ENCODE data around the gene PRR22. TPM values are rescaled to one million over a fixed set of nuclear protein-coding genes. Genes with fewer than 3 reads are reported as not detected.
A peak's percentile ranks its signal among the peaks of the same experiment; 100 is the strongest.

Gene PRR22
- total and polyA plus RNA-seq, 9 of the 15 experiments (the other 6 are each of a cell fraction or from before 2014, with no cell fraction given), result 0.03 to 12.0 (median 2.0) TPM; not detected in 1

DNA sequence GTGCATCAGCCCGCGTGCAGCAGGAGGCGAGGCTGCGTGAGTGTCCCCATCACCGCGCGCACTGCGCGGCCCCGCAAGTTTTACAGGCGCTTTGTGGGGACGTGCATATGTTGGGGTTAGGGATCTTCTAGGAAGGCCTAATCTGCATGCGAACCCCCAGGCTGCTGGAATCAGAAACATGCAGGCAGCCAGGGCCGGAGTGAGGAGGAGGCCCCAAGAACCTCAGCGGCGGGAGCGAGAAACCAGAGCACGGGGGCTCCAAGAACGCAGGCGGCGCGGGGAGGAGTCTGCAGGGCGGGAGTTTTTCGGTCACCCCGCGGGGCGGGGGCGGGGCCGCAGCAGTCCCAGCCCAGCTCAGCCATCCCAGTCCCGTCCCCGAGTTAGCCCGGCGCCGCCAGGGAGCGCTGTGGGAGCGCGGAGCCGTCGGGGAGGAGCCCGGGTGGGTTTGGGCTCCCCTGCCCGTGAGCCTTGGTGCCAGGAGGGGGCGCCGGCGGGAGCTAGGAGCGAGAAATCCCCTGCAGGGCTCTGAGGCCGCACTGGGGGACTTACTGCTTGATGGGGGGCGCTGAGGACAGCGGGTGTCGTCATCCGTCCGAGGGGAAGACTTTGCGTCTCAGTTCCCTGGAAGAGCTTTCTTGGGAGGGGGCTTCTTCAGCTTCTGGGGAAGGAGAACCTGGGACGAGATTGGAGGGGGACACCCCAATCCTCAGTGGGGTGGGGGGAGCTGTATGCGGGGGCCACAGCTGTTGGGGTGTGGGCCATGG, 19.4 kb upstream of the PRR22 start (continued):
- TF ChIP-seq MYBL2 (IDR thresholded peaks at IDR 0.05; ENCODE audit: low read depth), result no peak
- peak; percentile 83; the same call in 1 of the 2 replicates for TF ChIP-seq MYBL2 (CRISPR knock-in tag; IDR thresholded peaks at IDR 0.05; ENCODE audit: borderline replicate concordance)
- TF ChIP-seq TFAM (CRISPR knock-in tag; conservative IDR thresholded peaks at IDR 0.05), result no peak
- TF ChIP-seq, protein P1, sequence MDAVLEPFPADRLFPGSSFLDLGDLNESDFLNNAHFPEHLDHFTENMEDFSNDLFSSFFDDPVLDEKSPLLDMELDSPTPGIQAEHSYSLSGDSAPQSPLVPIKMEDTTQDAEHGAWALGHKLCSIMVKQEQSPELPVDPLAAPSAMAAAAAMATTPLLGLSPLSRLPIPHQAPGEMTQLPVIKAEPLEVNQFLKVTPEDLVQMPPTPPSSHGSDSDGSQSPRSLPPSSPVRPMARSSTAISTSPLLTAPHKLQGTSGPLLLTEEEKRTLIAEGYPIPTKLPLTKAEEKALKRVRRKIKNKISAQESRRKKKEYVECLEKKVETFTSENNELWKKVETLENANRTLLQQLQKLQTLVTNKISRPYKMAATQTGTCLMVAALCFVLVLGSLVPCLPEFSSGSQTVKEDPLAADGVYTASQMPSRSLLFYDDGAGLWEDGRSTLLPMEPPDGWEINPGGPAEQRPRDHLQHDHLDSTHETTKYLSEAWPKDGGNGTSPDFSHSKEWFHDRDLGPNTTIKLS (IDR thresholded peaks at IDR 0.05; ENCODE audit: borderline replicate concordance, low read depth), result peak; percentile 75; the same call in 1 of the 2 replicates
- TF ChIP-seq ZNF143 (CRISPR knock-in tag; IDR thresholded peaks at IDR 0.05), result 0 out of 2 replicates have a peak, but pooled peaks have one; percentile 33
- TF ChIP-seq FIP1L1 (IDR thresholded peaks at IDR 0.05; ENCODE audit: low read depth, low read length, poor library complexity, severe bottlenecking), result peak; percentile 57
- 0 out of 2 replicates have a peak, but pooled peaks have one; percentile 20 for TF ChIP-seq POLR2AphosphoS5 (IDR thresholded peaks at IDR 0.05; ENCODE audit: control insufficient read depth, insufficient read depth, low read depth, low read length)
- peak; percentile 47 for TF ChIP-seq FUS (optimal IDR thresholded peaks at IDR 0.05; ENCODE audit: low read depth, low read length)
- peak; percentile 67 for TF ChIP-seq CREM (IDR thresholded peaks at IDR 0.05; ENCODE audit: low read depth)
- peak; percentile 69 for TF ChIP-seq RBFOX2 (IDR thresholded peaks at IDR 0.05; ENCODE audit: low read depth, low read length)
- peak; percentile 67; the same call in 1 of the 2 replicates for TF ChIP-seq NR2C2 (CRISPR knock-in tag; IDR thresholded peaks at IDR 0.05)
- TF ChIP-seq NR2C2 (tag; IDR thresholded peaks at IDR 0.05), result no peak
- TF ChIP-seq, protein P2, sequence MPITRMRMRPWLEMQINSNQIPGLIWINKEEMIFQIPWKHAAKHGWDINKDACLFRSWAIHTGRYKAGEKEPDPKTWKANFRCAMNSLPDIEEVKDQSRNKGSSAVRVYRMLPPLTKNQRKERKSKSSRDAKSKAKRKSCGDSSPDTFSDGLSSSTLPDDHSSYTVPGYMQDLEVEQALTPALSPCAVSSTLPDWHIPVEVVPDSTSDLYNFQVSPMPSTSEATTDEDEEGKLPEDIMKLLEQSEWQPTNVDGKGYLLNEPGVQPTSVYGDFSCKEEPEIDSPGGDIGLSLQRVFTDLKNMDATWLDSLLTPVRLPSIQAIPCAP (CRISPR knock-in tag; IDR thresholded peaks at IDR 0.05; ENCODE audit: borderline replicate concordance), result peak; percentile 92; the same call in 1 of the 2 replicates
- no peak for TF ChIP-seq KLF1 (tag; IDR thresholded peaks at IDR 0.05)
- TF ChIP-seq, protein P3, sequence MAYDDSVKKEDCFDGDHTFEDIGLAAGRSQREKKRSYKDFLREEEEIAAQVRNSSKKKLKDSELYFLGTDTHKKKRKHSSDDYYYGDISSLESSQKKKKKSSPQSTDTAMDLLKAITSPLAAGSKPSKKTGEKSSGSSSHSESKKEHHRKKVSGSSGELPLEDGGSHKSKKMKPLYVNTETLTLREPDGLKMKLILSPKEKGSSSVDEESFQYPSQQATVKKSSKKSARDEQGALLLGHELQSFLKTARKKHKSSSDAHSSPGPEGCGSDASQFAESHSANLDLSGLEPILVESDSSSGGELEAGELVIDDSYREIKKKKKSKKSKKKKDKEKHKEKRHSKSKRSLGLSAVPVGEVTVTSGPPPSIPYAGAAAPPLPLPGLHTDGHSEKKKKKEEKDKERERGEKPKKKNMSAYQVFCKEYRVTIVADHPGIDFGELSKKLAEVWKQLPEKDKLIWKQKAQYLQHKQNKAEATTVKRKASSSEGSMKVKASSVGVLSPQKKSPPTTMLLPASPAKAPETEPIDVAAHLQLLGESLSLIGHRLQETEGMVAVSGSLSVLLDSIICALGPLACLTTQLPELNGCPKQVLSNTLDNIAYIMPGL (CRISPR knock-in tag; IDR thresholded peaks at IDR 0.05), result no peak; the same call in 1 of the 2 replicates
- TF ChIP-seq KDM2B (CRISPR knock-in tag; IDR thresholded peaks at IDR 0.05), result no peak
- TF ChIP-seq TOE1 (IDR thresholded peaks at IDR 0.05; ENCODE audit: borderline replicate concordance), result peak; percentile 52; the same call in 1 of the 2 replicates
- no peak for TF ChIP-seq TOE1 (CRISPR knock-in tag; IDR thresholded peaks at IDR 0.05; ENCODE audit: borderline replicate concordance, low read depth)
- peak; percentile 39; the same call in 1 of the 2 replicates for TF ChIP-seq TCF3 (CRISPR knock-in tag; IDR thresholded peaks at IDR 0.05)
- peak; percentile 98 for TF ChIP-seq RB1 (IDR thresholded peaks at IDR 0.05; ENCODE audit: low read depth)
- no peak for TF ChIP-seq ZC3H11A (IDR thresholded peaks at IDR 0.05; ENCODE audit: low read depth, low read length)
- TF ChIP-seq BHLHE40 (IDR thresholded peaks at IDR 0.05; ENCODE audit: low read length), result peak; percentile 94; the same call in 1 of the 2 replicates
- no peak for TF ChIP-seq ERF (CRISPR knock-in tag; IDR thresholded peaks at IDR 0.05)
- no peak for TF ChIP-seq ZNF444 (CRISPR knock-in tag; IDR thresholded peaks at IDR 0.05)
- peak; percentile 85 for TF ChIP-seq ZNF12 (CRISPR knock-in tag; IDR thresholded peaks at IDR 0.05)
- 0 out of 2 replicates have a peak, but pooled peaks have one; percentile 21 for TF ChIP-seq GTF2F1 (IDR thresholded peaks at IDR 0.05; ENCODE audit: low read depth, low read length)

Measured in K562 (cell line).